Measurements from ENCODE around the gene UQCR11. TPM values are rescaled to one million over a fixed set of nuclear protein-coding genes. Genes with fewer than 3 reads are reported as not detected.

UQCR11 gene
- total and polyA plus RNA-seq, 9 donors: 95.4 to 211 (median 126) TPM

GRCh38 chr19:1618157-1619093 is 13.2 kb upstream of the UQCR11 start:
- peaks cover 94% of the 10 kb centered on the region for H3K36me3 ChIP-seq (ENCODE audit: control insufficient read depth, insufficient read depth, low read length)
- H3K4me1 ChIP-seq (ENCODE audit: control insufficient read depth, insufficient read depth, low read length): no peaks in the 10 kb centered on the region
- no peak overlapping the region for H3K27ac ChIP-seq (ENCODE audit: low read length)
- H3K9me3 ChIP-seq (replicated peaks; ENCODE audit: control insufficient read depth, low read depth, low read length): no peaks in the 10 kb centered on the region
- H3K27me3 ChIP-seq (ENCODE audit: control insufficient read depth, insufficient read depth, low read length): no peaks in the 10 kb centered on the region
- no peak overlapping the region for H3K4me3 ChIP-seq (ENCODE audit: low read length)
- DNase-seq: no peak
- WGBS (ENCODE audit: insufficient coverage): 82% methylated on average over 23 of the region's 24 CpGs

DNA sequence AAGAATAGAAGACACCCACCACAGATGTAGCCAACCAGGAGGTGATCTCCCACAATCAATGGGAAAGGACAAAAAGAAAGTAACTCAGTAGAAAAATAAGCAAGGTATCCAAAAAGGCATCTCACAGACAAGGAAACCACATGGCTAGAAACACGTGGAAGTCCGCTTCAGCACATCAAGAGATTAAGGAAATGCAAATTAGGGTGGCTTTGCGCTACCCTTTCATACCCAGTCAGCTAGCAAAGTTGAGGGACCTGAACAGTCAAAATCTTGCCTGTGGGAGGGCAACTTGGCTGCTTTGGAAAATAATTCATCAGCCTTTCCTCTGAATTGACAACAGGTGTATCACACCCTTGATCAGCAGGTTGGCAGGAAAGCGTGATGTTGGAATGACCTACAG is 11.6 kb upstream of the UQCR11 start:
- no peaks in the 10 kb centered on the region for H3K27me3 ChIP-seq (ENCODE audit: control insufficient read depth, insufficient read depth, low read length)
- 50% methylated on average over 2 of the region's 4 CpGs for WGBS (ENCODE audit: insufficient coverage)
- H3K9me3 ChIP-seq (replicated peaks; ENCODE audit: control insufficient read depth, low read depth, low read length): no peaks in the 10 kb centered on the region
- peaks cover 96% of the 10 kb centered on the region for H3K36me3 ChIP-seq (ENCODE audit: control insufficient read depth, insufficient read depth, low read length)
- no peak overlapping the region for H3K27ac ChIP-seq (ENCODE audit: low read length)
- no peak overlapping the region for H3K4me3 ChIP-seq (ENCODE audit: low read length)
- no peaks in the 10 kb centered on the region for H3K4me1 ChIP-seq (ENCODE audit: control insufficient read depth, insufficient read depth, low read length)
- no peak for DNase-seq

GRCh38 chr19:1616396-1616795 is 11.1 kb upstream of the UQCR11 start:
- no peak overlapping the region for H3K27ac ChIP-seq (ENCODE audit: low read length)
- 83% methylated on average over 1 of the region's 8 CpGs for WGBS (ENCODE audit: insufficient coverage)
- H3K9me3 ChIP-seq (replicated peaks; ENCODE audit: control insufficient read depth, low read depth, low read length): no peaks in the 10 kb centered on the region
- DNase-seq: no peak
- H3K27me3 ChIP-seq (ENCODE audit: control insufficient read depth, insufficient read depth, low read length): no peaks in the 10 kb centered on the region
- peaks cover 95% of the 10 kb centered on the region for H3K36me3 ChIP-seq (ENCODE audit: control insufficient read depth, insufficient read depth, low read length)
- no peaks in the 10 kb centered on the region for H3K4me1 ChIP-seq (ENCODE audit: control insufficient read depth, insufficient read depth, low read length)
- no peak overlapping the region for H3K4me3 ChIP-seq (ENCODE audit: low read length)

- H3K27me3 ChIP-seq (ENCODE audit: control insufficient read depth, insufficient read depth, low read length): no peaks in the 10 kb centered on the region
- H3K36me3 ChIP-seq (ENCODE audit: control insufficient read depth, insufficient read depth, low read length): peaks cover 93% of the 10 kb centered on the region
- DNase-seq: no peak
- H3K27ac ChIP-seq (ENCODE audit: low read length): no peak overlapping the region
- no peaks in the 10 kb centered on the region for H3K4me1 ChIP-seq (ENCODE audit: control insufficient read depth, insufficient read depth, low read length)
- WGBS (ENCODE audit: insufficient coverage): 90% methylated on average over 27 of the region's 41 CpGs
- no peaks in the 10 kb centered on the region for H3K9me3 ChIP-seq (replicated peaks; ENCODE audit: control insufficient read depth, low read depth, low read length)
- no peak overlapping the region for H3K4me3 ChIP-seq (ENCODE audit: low read length)
These were observed 10.0 kb upstream of the UQCR11 start for GRCh38 chr19:1615156-1615765.

DNA sequence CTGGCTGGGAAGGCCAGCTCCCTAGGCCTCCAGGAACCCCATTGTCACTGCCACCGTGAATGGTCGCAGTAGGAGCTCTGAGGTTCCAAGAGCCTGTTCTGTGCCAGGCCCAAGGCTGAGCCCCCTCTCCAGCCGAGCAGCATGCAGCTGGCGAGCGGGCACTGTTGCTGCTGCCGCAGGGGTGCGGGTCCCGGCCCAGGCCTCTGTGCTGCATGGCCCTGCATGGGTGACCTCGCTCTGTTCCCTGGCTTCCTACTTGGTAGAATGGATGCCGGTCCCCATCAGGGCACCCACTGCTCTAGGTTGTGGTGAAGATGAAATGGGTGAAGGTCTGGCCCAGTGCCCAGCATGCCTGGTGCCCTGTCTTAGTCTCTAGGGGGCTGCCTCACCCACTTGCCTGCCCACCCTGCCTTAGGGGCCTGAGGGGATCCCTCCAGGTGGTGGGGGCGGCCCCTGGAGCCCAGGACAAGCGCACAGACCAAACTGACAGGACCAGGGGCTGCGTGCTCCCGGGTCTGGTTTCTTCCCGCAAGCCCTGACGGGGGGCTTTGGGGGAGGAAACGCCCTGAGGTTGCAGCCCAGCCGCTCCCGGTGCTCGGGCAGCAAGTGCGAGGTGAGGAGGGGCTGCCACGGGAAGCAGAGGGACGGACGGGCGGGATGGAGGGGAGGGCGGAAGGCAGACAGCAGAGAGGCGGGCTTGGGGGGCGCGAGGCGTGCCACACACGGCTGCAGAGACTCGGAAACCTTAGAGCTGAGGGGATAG is 8.7 kb upstream of the UQCR11 start:
- no peaks in the 10 kb centered on the region for H3K27me3 ChIP-seq (ENCODE audit: control insufficient read depth, insufficient read depth, low read length)
- H3K36me3 ChIP-seq (ENCODE audit: control insufficient read depth, insufficient read depth, low read length): peaks cover 93% of the 10 kb centered on the region
- no peaks in the 10 kb centered on the region for H3K9me3 ChIP-seq (replicated peaks; ENCODE audit: control insufficient read depth, low read depth, low read length)
- no peaks in the 10 kb centered on the region for H3K4me1 ChIP-seq (ENCODE audit: control insufficient read depth, insufficient read depth, low read length)
- DNase-seq: no peak
- 84% methylated on average over 30 of the region's 32 CpGs for WGBS (ENCODE audit: insufficient coverage)
- no peak overlapping the region for H3K4me3 ChIP-seq (ENCODE audit: low read length)
- no peak overlapping the region for H3K27ac ChIP-seq (ENCODE audit: low read length)

DNA sequence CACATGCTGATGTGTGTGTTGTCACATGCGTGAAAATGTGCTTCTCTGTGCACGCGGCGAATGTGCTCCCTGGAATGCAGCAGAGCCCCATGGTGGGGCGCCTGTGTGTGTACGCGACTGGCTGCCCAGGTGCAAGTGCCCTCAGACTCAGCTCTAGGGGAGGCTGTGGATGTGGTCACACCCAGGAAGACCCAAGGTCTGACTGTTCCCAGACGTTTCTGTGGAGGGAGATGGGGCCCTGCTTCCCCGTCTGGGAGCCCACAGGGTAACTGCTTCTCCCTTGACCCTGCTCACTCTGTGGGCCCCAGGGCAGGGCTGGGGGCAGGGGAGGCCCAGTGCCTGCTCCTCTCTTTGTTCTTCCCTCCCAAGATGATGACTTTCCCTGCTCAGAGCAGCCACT is 7.9 kb upstream of the UQCR11 start:
- DNase-seq: no peak
- 63% methylated on average over 9 of the region's 9 CpGs for WGBS (ENCODE audit: insufficient coverage)
- Histone ChIP-seq H3K4me3 (ENCODE audit: low read length) (no peak overlapping the region), H3K36me3 (ENCODE audit: control insufficient read depth, insufficient read depth, low read length) (peaks cover 91% of the 10 kb centered on the region), H3K27ac (ENCODE audit: low read length) (no peak overlapping the region), H3K9me3 (replicated peaks; ENCODE audit: control insufficient read depth, low read depth, low read length) (no peaks in the 10 kb centered on the region), H3K27me3 (ENCODE audit: control insufficient read depth, insufficient read depth, low read length) (no peaks in the 10 kb centered on the region), H3K4me1 (ENCODE audit: control insufficient read depth, insufficient read depth, low read length) (no peaks in the 10 kb centered on the region)

- H3K27ac ChIP-seq (ENCODE audit: low read length): no peak overlapping the region
- no peaks in the 10 kb centered on the region for H3K4me1 ChIP-seq (ENCODE audit: control insufficient read depth, insufficient read depth, low read length)
- no peaks in the 10 kb centered on the region for H3K27me3 ChIP-seq (ENCODE audit: control insufficient read depth, insufficient read depth, low read length)
- H3K9me3 ChIP-seq (replicated peaks; ENCODE audit: control insufficient read depth, low read depth, low read length): no peaks in the 10 kb centered on the region
- DNase-seq: no peak
- no peak overlapping the region for H3K4me3 ChIP-seq (ENCODE audit: low read length)
- H3K36me3 ChIP-seq (ENCODE audit: control insufficient read depth, insufficient read depth, low read length): peaks cover 84% of the 10 kb centered on the region
- WGBS (ENCODE audit: insufficient coverage): 90% methylated on average over 36 of the region's 39 CpGs
These were observed 7.1 kb upstream of the UQCR11 start for GRCh38 chr19:1612114-1613086.

- no peak overlapping the region for H3K27ac ChIP-seq (ENCODE audit: low read length)
- no peak overlapping the region for H3K4me3 ChIP-seq (ENCODE audit: low read length)
- H3K36me3 ChIP-seq (ENCODE audit: control insufficient read depth, insufficient read depth, low read length): peaks cover 75% of the 10 kb centered on the region
- DNase-seq: no peak
- 79% methylated on average over 7 of the region's 15 CpGs for WGBS (ENCODE audit: insufficient coverage)
- no peaks in the 10 kb centered on the region for H3K9me3 ChIP-seq (replicated peaks; ENCODE audit: control insufficient read depth, low read depth, low read length)
- no peaks in the 10 kb centered on the region for H3K27me3 ChIP-seq (ENCODE audit: control insufficient read depth, insufficient read depth, low read length)
- H3K4me1 ChIP-seq (ENCODE audit: control insufficient read depth, insufficient read depth, low read length): peaks cover 3% of the 10 kb centered on the region
These were observed 6.1 kb upstream of the UQCR11 start for GRCh38 chr19:1611353-1611752.

DNA sequence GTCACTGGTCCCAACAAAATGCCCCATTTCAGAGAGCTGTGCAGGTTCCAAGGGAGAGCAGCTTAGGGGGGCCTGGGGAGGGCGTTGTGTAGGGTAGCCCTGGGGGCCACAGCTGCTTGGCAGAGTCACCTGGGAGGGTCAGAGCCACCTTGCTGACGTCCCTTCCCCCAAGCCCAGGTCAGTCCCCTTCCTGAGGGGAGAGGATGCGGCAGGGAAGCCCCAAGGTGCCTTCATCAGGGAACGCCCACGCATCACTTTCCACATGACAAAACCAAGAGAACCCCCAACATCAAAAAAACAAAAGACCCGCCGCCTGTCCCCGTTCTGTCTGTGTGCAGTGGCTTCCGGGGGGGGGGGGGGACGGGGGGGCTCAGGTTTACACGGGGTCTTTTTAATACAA is 5.3 kb upstream of the UQCR11 start:
- Histone ChIP-seq H3K36me3 (ENCODE audit: control insufficient read depth, insufficient read depth, low read length) (peaks cover 69% of the 10 kb centered on the region), H3K27ac (ENCODE audit: low read length) (no peak overlapping the region), H3K4me3 (ENCODE audit: low read length) (no peak overlapping the region), H3K9me3 (replicated peaks; ENCODE audit: control insufficient read depth, low read depth, low read length) (no peaks in the 10 kb centered on the region), H3K4me1 (ENCODE audit: control insufficient read depth, insufficient read depth, low read length) (peaks cover 9% of the 10 kb centered on the region), H3K27me3 (ENCODE audit: control insufficient read depth, insufficient read depth, low read length) (no peaks in the 10 kb centered on the region)
- WGBS (ENCODE audit: insufficient coverage): 71% methylated on average over 1 of the region's 11 CpGs
- no peak for DNase-seq
